Stimulated activated CD8-positive, alpha-beta memory T cell treated with anti-CD3 and anti-CD28 coated beads, Interleukin-12 subunit alpha, Interleukin-12 subunit beta, amount 100 ng/mL, for 24 hours (primary cell): ENCODE results near the gene DMTF1.
"Not testable (repeated sequence)": the region's sequence is repeated elsewhere in the genome, so short reads cannot be mapped to it uniquely, and the experiment has no call there.

Experiments
- DNase-seq: peaks from one replicate; pipeline ENCODE4 v3.0.0-alpha.2; 2020; ENCODE audit errors: extremely low read depth

Gene DMTF1

DNA sequence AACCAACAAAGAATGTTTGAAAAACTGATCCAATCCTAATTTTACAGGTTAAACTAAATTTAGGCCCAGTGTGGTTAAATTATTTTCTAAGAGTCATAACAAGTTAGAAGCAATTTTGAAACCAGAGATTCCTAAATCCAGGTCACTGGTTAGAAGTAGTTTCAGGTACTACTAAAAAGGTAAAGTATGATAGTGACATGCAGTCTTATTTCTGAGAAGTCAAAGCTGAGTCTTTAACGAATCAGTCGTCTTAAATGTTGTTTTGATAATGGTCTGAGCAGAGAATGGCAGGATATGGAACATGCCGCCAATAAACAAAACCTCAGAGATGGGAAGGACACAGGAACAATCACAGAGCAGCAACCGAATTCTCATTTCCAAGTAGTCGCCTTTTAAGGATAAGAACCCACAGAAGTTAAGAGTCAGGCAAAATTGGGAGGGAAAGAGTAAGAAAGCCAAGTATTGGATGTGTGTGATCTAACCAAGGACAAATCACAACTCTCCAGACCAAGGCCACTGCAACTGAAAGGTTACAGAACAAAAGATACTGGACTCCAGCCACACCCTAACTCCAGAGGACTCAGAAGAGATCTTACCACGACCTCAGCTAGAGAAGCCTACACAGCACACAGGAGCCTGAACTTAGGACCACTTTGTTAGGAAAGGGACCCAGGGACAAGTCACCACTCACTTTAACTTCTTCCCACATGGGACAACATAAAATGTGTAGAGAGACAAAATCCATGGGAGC is 47.6 kb downstream of the DMTF1 start:
- no peak for DNase-seq

DNA sequence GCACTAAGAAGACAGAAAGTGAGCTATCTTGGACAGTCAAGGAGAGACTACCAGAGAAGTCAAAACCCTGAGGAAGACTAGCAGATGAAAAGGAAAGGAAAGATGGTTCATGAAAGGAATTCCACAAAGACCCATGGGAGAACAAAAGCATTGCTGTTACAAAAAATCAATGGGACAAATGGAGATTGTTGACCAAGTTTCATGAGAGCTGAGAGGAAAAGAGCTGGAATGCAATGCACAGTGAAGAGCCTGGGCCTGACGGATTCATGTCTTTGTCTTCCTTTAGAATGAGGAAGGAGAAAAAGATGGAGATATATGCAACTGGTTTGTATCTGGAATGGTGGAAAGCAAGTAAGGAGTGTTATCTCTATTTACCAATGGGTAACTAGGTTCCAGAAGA is 50.0 kb downstream of the DMTF1 start:
- no peak for DNase-seq

DNA sequence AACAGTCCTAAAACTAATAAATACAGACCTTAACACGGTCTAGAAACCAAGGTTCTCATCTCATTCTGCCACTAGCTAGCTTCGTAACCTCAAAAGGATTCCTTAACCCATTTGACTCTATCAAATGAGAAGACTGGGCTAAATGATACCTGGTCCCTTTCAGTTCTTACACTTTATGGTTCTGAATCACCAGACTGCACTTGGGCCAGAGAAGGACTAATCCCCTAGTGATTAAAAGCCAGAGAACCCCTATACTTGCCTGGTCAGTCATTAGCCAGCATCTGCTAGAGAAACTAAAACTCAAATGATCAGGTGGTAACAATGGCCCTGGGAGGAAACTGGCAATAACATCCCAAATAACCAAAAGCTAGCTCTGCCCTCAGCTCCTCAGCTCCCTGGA is 50.5 kb downstream of the DMTF1 start:
- no peak for DNase-seq

- DNase-seq: not testable (repeated sequence)
These were observed 51.7 kb downstream of the DMTF1 start for GRCh38 chr7:87203929-87204328.

GRCh38 chr7:87204933-87205332 is 52.7 kb downstream of the DMTF1 start:
- no peak for DNase-seq

GRCh38 chr7:87205701-87206100 is 53.4 kb downstream of the DMTF1 start:
- not testable (repeated sequence) for DNase-seq

GRCh38 chr7:87206361-87206760 is 54.1 kb downstream of the DMTF1 start:
- no peak for DNase-seq

DNA sequence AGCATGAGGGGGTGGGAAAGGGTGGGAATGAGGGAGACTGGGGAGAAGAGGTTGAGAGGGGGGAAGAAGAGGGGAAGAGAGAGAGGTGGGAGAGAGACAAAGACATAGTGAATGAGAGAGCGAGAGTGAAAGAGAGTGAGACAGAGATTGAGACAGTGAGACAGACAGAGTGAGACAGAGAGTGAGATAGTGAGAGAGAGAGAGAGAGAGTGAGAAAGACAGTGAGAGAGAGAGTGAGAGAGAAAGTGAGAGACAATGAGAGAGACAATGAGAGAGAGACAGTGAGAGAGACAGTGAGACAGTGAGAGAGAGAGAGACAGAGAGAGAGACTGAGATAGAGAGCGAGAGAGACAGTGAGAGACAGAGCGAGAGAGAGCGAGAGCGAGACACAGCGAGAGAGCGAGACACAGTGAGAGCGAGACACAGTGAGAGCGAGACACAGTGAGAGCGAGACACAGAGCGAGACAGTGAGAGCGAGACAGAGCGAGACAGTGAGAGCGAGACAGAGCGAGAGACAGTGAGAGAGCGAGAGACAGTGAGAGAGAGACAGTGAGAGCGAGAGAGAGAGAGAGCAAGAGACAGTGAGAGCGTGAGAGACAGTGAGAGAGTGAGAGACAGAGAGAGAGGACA is 57.2 kb downstream of the DMTF1 start:
- DNase-seq: no peak

DNA sequence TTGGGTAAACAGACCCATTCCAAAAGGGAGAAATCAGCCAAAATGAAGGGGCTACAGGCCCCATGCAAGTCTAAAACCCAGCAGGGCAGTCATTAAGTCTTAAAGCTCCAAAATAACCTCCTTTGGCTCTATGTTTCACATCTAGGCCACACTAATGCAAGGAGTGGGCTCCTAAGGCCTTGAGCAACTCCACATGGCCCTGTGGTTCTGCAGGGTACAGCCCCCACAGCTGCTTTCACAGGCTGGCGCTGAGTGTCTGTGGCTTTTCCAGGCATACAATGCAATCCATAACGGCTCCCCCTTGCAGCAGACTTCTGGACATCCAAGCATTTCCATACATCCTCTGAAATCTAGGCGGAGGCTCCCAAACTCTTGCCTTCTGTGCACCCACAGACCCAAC is 58.3 kb downstream of the DMTF1 start:
- no peak for DNase-seq

GRCh38 chr7:87212498-87212897 is 60.2 kb downstream of the DMTF1 start:
- DNase-seq: no peak

DNA sequence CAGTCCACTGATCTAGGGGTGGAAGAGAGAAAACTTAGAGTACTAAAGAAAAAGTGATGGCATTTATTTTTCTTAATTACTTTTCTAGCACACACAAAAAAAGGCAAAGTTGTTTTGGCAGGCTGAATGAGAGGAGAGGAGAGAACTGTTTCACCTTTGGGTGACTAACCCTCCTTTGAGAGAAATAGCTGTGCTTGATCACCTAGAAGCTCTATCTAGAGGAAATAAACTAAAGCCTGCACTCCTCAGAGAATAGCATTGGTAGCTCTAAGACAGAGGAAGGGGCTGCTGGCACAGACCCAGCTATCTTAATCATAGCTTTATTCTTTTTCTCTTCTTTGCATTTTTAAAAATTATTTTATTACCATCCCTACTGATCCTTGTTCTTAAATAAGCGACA is 61.0 kb downstream of the DMTF1 start:
- no peak for DNase-seq

DNA sequence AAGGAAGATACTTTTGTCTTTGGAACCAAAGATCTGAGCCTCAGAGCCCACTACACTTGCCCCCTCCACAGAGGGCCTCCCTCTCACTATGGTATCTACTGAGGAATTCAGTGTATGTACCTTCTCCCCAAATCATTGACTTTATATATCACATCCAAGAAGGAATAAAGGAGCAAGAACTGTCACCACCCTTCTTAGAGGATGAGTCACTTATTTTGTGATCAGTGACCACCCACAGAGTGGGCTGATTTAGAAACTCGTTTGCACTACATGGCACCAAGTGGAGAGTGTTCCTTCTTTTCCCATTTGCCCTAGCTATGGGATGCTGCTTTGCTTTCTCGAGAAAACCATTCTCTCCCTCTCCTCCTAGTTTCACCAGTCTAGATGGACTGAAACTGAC is 61.6 kb downstream of the DMTF1 start:
- no peak for DNase-seq

GRCh38 chr7:87215046-87215445 is 62.8 kb downstream of the DMTF1 start:
- no peak for DNase-seq

DNA sequence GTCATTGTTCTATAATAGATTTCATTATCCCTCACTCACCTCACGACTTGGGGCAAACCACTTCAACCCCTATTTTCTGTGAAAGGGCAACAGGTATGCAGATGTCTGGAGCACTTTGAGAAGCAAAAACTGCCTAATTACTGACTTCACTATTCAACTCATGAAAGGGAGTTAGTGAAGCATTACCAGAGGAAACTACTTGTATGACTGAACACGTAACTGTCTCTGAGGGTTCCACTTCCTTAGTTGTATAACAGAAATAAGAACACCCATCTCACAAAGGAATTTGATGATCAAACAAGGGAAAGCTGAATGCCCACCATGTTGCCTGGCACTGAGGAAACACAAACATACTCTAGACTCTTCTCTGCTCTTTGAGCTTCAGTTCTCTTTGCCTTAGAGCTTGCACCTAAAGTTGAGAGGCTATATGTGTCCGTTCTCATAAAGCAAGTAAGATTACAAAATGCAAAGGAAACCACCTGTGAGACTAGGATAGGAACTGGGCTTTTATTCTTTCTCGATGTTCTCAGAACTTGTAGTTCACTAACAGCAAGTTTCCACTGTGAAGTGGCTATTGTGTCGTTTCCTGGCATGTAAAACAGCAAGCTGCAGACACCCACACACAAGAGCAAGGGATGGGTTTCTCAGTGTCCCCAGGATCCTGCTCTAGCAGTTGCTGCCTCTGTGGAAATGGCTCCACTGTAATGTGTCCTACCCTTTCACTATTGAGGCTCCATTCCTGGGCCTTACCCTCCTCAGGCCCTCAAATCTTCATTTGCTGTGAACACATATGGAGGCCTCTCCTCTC is 64.7 kb downstream of the DMTF1 start:
- no peak for DNase-seq

DNA sequence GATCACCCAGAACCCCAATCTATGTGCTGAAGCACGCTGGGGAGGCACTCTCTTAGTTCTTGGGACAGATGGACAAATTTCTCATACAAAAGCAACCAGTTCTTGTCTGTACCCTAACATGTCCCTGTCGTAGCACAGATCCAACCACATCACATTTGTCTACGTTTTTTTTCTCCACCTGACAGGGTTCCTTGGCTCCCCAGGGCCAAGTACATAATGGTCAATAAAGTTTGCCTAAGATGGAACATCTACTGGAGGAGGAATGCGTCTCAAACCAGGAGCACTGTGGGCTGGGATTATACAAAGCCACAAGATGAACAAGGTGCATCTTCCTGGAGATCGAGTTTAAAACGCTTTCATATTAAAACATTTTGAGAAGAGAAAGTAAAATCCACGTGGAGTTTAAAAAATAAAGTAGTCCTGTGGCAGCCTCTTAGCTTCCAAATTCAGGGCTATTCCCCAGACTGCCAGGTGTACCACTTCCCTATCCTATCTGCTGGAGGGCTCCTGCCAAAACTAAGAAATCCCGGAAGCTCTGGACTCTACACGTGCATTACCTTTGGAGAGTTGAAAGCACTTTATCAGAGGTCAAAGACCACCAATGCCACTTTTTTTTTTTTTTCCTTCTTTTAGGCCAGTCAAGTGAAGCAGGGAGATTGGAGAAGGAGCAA is 65.9 kb downstream of the DMTF1 start:
- DNase-seq: no peak

- DNase-seq: no peak
These were observed 66.7 kb downstream of the DMTF1 start for GRCh38 chr7:87218796-87219544.

GRCh38 chr7:87219545-87220025 is 67.3 kb downstream of the DMTF1 start, which contains the start of gene TMEM243:
TSS of gene TMEM243 (minus strand) at chr7:87219732. CDS start at chr7:87219503, 229 bp downstream.
- DNase-seq: peak; percentile 63

DNA sequence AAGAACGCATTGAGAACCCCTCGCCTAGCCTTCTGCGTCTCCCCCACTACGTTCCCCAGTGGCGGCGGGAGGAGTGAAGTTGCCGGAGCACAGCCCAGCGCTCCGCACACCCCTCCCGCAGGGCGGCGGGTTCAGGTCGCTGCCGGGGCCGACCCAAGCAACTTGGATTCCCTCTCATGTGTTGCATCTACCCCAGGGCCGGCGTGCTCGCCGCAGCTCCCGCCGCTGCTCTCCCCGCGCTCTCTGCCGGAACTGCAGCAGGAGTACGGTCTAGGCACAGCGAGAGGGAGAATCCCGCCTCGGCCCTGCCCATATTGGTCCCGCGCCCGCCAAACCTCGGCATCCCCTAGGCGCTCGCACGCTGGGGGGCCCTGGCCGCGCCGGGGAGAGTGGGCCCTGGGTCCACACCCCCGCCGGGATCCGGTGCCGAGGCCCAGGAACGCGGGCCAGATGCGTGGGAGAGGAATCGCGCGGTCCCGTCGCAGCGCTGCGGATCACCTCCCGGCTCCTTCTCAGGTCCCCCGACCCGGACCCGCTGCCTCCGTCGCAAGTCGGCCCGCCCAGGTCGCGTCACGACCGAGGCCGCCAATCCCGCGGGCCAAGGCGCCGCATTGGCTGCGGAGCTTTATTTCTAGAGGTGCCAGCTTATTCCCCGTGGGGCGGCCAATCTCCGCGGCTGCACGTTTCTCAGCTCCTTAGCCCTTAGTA is 67.9 kb downstream of the DMTF1 start:
- peak; percentile 65 for DNase-seq

- DNase-seq: no peak
These were observed 68.5 kb downstream of the DMTF1 start for GRCh38 chr7:87220734-87221215.

DNA sequence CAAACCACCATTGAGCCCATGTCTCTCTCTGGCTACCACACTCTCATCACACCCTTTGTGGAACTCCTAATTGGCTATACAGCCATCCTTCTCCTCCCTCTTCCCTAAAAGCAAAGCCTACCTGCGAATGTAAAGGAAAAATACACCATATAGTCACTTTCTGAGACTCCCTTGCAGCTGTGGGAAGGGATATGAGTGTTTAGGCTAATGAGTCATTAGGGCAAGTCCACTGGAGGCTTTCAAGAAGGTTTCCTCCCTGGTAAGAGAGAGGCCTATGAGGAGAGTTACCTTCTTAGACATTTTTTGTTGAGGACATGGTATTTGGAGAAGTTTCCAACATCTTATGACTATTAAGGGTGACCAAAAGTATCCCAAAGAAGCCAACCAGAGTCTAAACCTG is 71.4 kb downstream of the DMTF1 start:
- no peak for DNase-seq
